ENCODE results near the gene ABCF2.

Gene ABCF2

GRCh38 chr7:151226875-151227782 is at the start of gene ABCF2:
TSS of gene ABCF2 (minus strand) at chr7:151227205. CDS start at chr7:151226458, 747 bp downstream.
- peak; percentile 98 for DNase-seq (ENCODE audit: low spot score)

- no peak for DNase-seq (ENCODE audit: low spot score)
Measured at GRCh38 chr7:151275813-151276577, 49.0 kb upstream of the ABCF2 start.

GRCh38 chr7:151274936-151275812 is 48.2 kb upstream of the ABCF2 start:
- DNase-seq (ENCODE audit: low spot score): no peak

- DNase-seq (ENCODE audit: low spot score): no peak
Measured at GRCh38 chr7:151274396-151274795, 47.4 kb upstream of the ABCF2 start.

GRCh38 chr7:151273651-151274390 is 46.8 kb upstream of the ABCF2 start:
- DNase-seq (ENCODE audit: low spot score): no peak

- no peak for DNase-seq (ENCODE audit: low spot score)
Measured at GRCh38 chr7:151272877-151273276, 45.9 kb upstream of the ABCF2 start.

- no peak for DNase-seq (ENCODE audit: low spot score)
Measured at GRCh38 chr7:151272405-151272804, 45.4 kb upstream of the ABCF2 start.

- DNase-seq (ENCODE audit: low spot score): no peak
Measured at GRCh38 chr7:151271699-151272355, 44.8 kb upstream of the ABCF2 start.

GRCh38 chr7:151269511-151269910 is 42.5 kb upstream of the ABCF2 start:
- no peak for DNase-seq (ENCODE audit: low spot score)

- DNase-seq (ENCODE audit: low spot score): no peak
Measured at GRCh38 chr7:151265351-151265931, 38.4 kb upstream of the ABCF2 start.

GRCh38 chr7:151264615-151265014 is 37.6 kb upstream of the ABCF2 start:
- DNase-seq (ENCODE audit: low spot score): no peak

- DNase-seq (ENCODE audit: low spot score): no peak
Measured at GRCh38 chr7:151261529-151261928, 34.5 kb upstream of the ABCF2 start.

GRCh38 chr7:151260883-151261282 is 33.9 kb upstream of the ABCF2 start:
- DNase-seq (ENCODE audit: low spot score): no peak

GRCh38 chr7:151260471-151260870 is 33.5 kb upstream of the ABCF2 start:
- DNase-seq (ENCODE audit: low spot score): no peak

- DNase-seq (ENCODE audit: low spot score): no peak
Measured at GRCh38 chr7:151257990-151258389, 31.0 kb upstream of the ABCF2 start.

- DNase-seq (ENCODE audit: low spot score): no peak
Measured at GRCh38 chr7:151256410-151257045, 29.5 kb upstream of the ABCF2 start.

GRCh38 chr7:151255390-151255789 is 28.4 kb upstream of the ABCF2 start:
- DNase-seq (ENCODE audit: low spot score): no peak

GRCh38 chr7:151254851-151255250 is 27.8 kb upstream of the ABCF2 start:
- DNase-seq (ENCODE audit: low spot score): no peak

GRCh38 chr7:151254316-151254715 is 27.3 kb upstream of the ABCF2 start:
- DNase-seq (ENCODE audit: low spot score): no peak
